GM12878 (cell line): ENCODE data around the gene OR2B2. TPM values are rescaled to one million over a fixed set of nuclear protein-coding genes. Genes with fewer than 3 reads are reported as not detected.

Source experiments
- polyA plus RNA-seq, 11 experiments: library from polyadenylated mRNA; depleted of rRNA in 4 of 11; unstranded in 6 of 11; stranded (reverse) in 5 of 11; fragments of >200 nt; fragmentation: Nextera tagmentation in 4 of 11; fragmentation: Illumina TruSeq in 1 of 11; extraction: Ambion mirVana in 4 of 11; extraction: Trizol in 1 of 11; gene quantifications; 1 replicate in 1 of 11; 2 replicates in 10 of 11; pipeline versions ENCODE4 v1.2.1 to v1.2.3, GENCODE V29; 2011 to 2016; ENCODE audit warnings: inconsistent platforms in 2 of 11, missing spikeins in 2 of 11, low read depth in 1 of 11
- small RNA-seq: library from RNA; depleted of rRNA; stranded (forward); fragments of <200 nt; gene quantifications from one replicate; pipeline ENCODE3, GENCODE V24; 2014
- total RNA-seq, 4 experiments: library from RNA; depleted of rRNA in 3 of 4; stranded (reverse); fragments of >200 nt in 3 of 4; fragmentation: Illumina TruSeq in 1 of 4; extraction: Trizol in 1 of 4; gene quantifications; 2 replicates each; pipeline versions ENCODE4 v1.2.1 to v1.2.3, GENCODE V29; 2013 to 2021

Gene OR2B2
- total and polyA plus RNA-seq, 10 of the 15 experiments (the other 5 are each of a cell fraction or from before 2014, with no cell fraction given): not detected

Small RNAs within 50 kb of the gene (small RNA-seq; reads per million reads assigned to genes)
- gene RNU7-26P: 0.12 reads per million

Other genes with a start within 250 kb of the OR2B2 start
- 2.0 and 3.1 TPM in 2 replicates for gene OR2B6, start 44.8 kb upstream of the OR2B2 start, total RNA-seq (2014; rRNA removed)
- gene OR2B6, start 44.8 kb upstream of the OR2B2 start, total RNA-seq (2014; rRNA removed; fragmentation: Illumina TruSeq; extraction: Trizol): 1.4 and 2.2 TPM in 2 replicates
- gene OR2B6, start 44.8 kb upstream of the OR2B2 start, total RNA-seq (2021): 0.77 and 1.7 TPM in 2 replicates
- gene OR2B6, start 44.8 kb upstream of the OR2B2 start, polyA plus RNA-seq (2011; rRNA removed): 10.0 and 10.3 TPM in 2 replicates
- gene OR2B6, start 44.8 kb upstream of the OR2B2 start, polyA plus RNA-seq (2014; fragmentation: Illumina TruSeq; extraction: Trizol): 2.2 and 4.3 TPM in 2 replicates
- gene OR2B6, start 44.8 kb upstream of the OR2B2 start, polyA plus RNA-seq (2014; fragmentation: Nextera tagmentation; extraction: Ambion mirVana): under 1 TPM; 0.38 to 0.39 TPM
- 3.9 and 4.1 TPM in 2 replicates for gene OR2B6, start 44.8 kb upstream of the OR2B2 start, polyA plus RNA-seq (2014; rRNA removed)
- gene OR2B6, start 44.8 kb upstream of the OR2B2 start, polyA plus RNA-seq (2016; fragmentation: Nextera tagmentation; extraction: Ambion mirVana): under 1 TPM in 1 of 2 experiments, not detected in 1; 0.29 TPM
- gene ZNF165, start 168.2 kb upstream of the OR2B2 start, total RNA-seq (2014; rRNA removed): 1.9 and 2.3 TPM in 2 replicates
- gene ZNF165, start 168.2 kb upstream of the OR2B2 start, total RNA-seq (2014; rRNA removed; fragmentation: Illumina TruSeq; extraction: Trizol): 3.2 and 3.3 TPM in 2 replicates
- gene ZNF165, start 168.2 kb upstream of the OR2B2 start, total RNA-seq (2021): 2.5 and 2.6 TPM in 2 replicates
- 1.1 and 1.5 TPM in 2 replicates for gene ZNF165, start 168.2 kb upstream of the OR2B2 start, polyA plus RNA-seq (2011; rRNA removed)
- gene ZNF165, start 168.2 kb upstream of the OR2B2 start, polyA plus RNA-seq (2014; fragmentation: Illumina TruSeq; extraction: Trizol): 2.1 and 2.8 TPM in 2 replicates
- 1 to 10 TPM; 3.6 to 4.5 TPM for gene ZNF165, start 168.2 kb upstream of the OR2B2 start, polyA plus RNA-seq (2014; fragmentation: Nextera tagmentation; extraction: Ambion mirVana)
- gene ZNF165, start 168.2 kb upstream of the OR2B2 start, polyA plus RNA-seq (2014; rRNA removed): 1.4 and 1.7 TPM in 2 replicates
- gene ZNF165, start 168.2 kb upstream of the OR2B2 start, polyA plus RNA-seq (2016; fragmentation: Nextera tagmentation; extraction: Ambion mirVana): 1 to 10 TPM; 4.2 to 5.0 TPM
- gene ZSCAN16, start 212.2 kb upstream of the OR2B2 start, total RNA-seq (2014; rRNA removed): 6.1 and 9.5 TPM in 2 replicates
- gene ZSCAN16, start 212.2 kb upstream of the OR2B2 start, total RNA-seq (2014; rRNA removed; fragmentation: Illumina TruSeq; extraction: Trizol): 10.7 and 11.2 TPM in 2 replicates
- 6.6 and 7.1 TPM in 2 replicates for gene ZSCAN16, start 212.2 kb upstream of the OR2B2 start, total RNA-seq (2021)
- 4.6 and 5.2 TPM in 2 replicates for gene ZSCAN16, start 212.2 kb upstream of the OR2B2 start, polyA plus RNA-seq (2011; rRNA removed)
- 10.1 and 12.7 TPM in 2 replicates for gene ZSCAN16, start 212.2 kb upstream of the OR2B2 start, polyA plus RNA-seq (2014; fragmentation: Illumina TruSeq; extraction: Trizol)
- gene ZSCAN16, start 212.2 kb upstream of the OR2B2 start, polyA plus RNA-seq (2014; fragmentation: Nextera tagmentation; extraction: Ambion mirVana): 10 to 100 TPM; 10.5 to 13.8 TPM
- 8.3 and 10.1 TPM in 2 replicates for gene ZSCAN16, start 212.2 kb upstream of the OR2B2 start, polyA plus RNA-seq (2014; rRNA removed)
- gene ZSCAN16, start 212.2 kb upstream of the OR2B2 start, polyA plus RNA-seq (2016; fragmentation: Nextera tagmentation; extraction: Ambion mirVana): 10 to 100 TPM; 10.7 to 11.2 TPM
- 8.5 and 10.1 TPM in 2 replicates for gene ZKSCAN8, start 229.5 kb upstream of the OR2B2 start, total RNA-seq (2014; rRNA removed)
- 10.8 and 10.9 TPM in 2 replicates for gene ZKSCAN8, start 229.5 kb upstream of the OR2B2 start, total RNA-seq (2014; rRNA removed; fragmentation: Illumina TruSeq; extraction: Trizol)
- gene ZKSCAN8, start 229.5 kb upstream of the OR2B2 start, total RNA-seq (2021): 13.2 and 16.1 TPM in 2 replicates
- gene ZKSCAN8, start 229.5 kb upstream of the OR2B2 start, polyA plus RNA-seq (2011; rRNA removed): 11.5 and 12.1 TPM in 2 replicates
- gene ZKSCAN8, start 229.5 kb upstream of the OR2B2 start, polyA plus RNA-seq (2014; fragmentation: Illumina TruSeq; extraction: Trizol): 17.9 and 23.2 TPM in 2 replicates
- gene ZKSCAN8, start 229.5 kb upstream of the OR2B2 start, polyA plus RNA-seq (2014; fragmentation: Nextera tagmentation; extraction: Ambion mirVana): 1 to 10 TPM; 1.0 to 1.5 TPM
- gene ZKSCAN8, start 229.5 kb upstream of the OR2B2 start, polyA plus RNA-seq (2014; rRNA removed): 8.3 and 9.0 TPM in 2 replicates
- 1 to 10 TPM; 5.6 to 5.8 TPM for gene ZKSCAN8, start 229.5 kb upstream of the OR2B2 start, polyA plus RNA-seq (2016; fragmentation: Nextera tagmentation; extraction: Ambion mirVana)